ENCODE data around the gene LRRN4. TPM values are rescaled to one million over a fixed set of nuclear protein-coding genes. Genes with fewer than 3 reads are reported as not detected.

Gene LRRN4
- total RNA-seq, 2 experiments from 2014 or later, result not detected

- TF ChIP-seq CTCF (conservative IDR thresholded peaks at IDR 0.05; ENCODE audit: low read length), result no peak
- TF ChIP-seq EZH2phosphoT487 (IDR thresholded peaks at IDR 0.05; ENCODE audit: borderline replicate concordance, low read depth, low read length), result no peak
- Histone ChIP-seq H3K4me2 (ENCODE audit: low read length) (no peak overlapping the region), H3K79me2 (ENCODE audit: insufficient read depth, low read depth, low read length) (peaks cover 11% of the 10 kb centered on the region; the same call in 1 of the 2 replicates), H3K27ac (ENCODE audit: low read depth, low read length, poor library complexity, severe bottlenecking) (no peak overlapping the region), H3K4me3 (ENCODE audit: low read depth, low read length, poor library complexity, severe bottlenecking) (no peak overlapping the region), H3K9me3 (ENCODE audit: low read length) (no peaks in the 10 kb centered on the region; the same call in 1 of the 2 replicates), H3K4me1 (ENCODE audit: insufficient read depth, low read length, poor library complexity, severe bottlenecking) (no peaks in the 10 kb centered on the region), H4K20me1 (ENCODE audit: insufficient read depth, low read length) (no peaks in the 10 kb centered on the region), H3K9me2 (ENCODE audit: insufficient read depth, low read length) (no peaks in the 10 kb centered on the region), H3K36me3 (ENCODE audit: insufficient read depth, low read length) (peaks cover 65% of the 10 kb centered on the region), H2AFZ (ENCODE audit: low read length) (no peak overlapping the region)
- DNase-seq (ENCODE audit: low spot score), result no peak
- ChIA-PET CTCF (ENCODE audit: unreplicated experiment) (no interaction called here), POLR2A (no interaction called here)
- intact Hi-C loops (cut with micrococcal nuclease; ENCODE audit: unreplicated experiment), result no loop called here
- no TSS peak for BruUV-seq (replicated peaks)
Measured at GRCh38 chr20:6026051-6026450, 27.8 kb downstream of the LRRN4 start.

GRCh38 chr20:6024768-6025167 lies 29.1 kb downstream of the LRRN4 start:
- ChIA-PET CTCF (ENCODE audit: unreplicated experiment) (interaction anchor here (0.7 kb wide), 1 partner anchor 9 kb away, joined by 3 read pairs; no protein-coding TSS in a partner anchor), POLR2A (interaction anchor here (0.6 kb wide), 1 partner anchor 145 kb away, joined by 3 read pairs; no protein-coding TSS in a partner anchor)
- BruUV-seq (replicated peaks), result TSS peak; percentile 19
- intact Hi-C loops (cut with micrococcal nuclease; ENCODE audit: unreplicated experiment), result no loop called here
- no peaks in the 10 kb centered on the region for H3K9me2 ChIP-seq (ENCODE audit: insufficient read depth, low read length)
- no peaks in the 10 kb centered on the region for H4K20me1 ChIP-seq (ENCODE audit: insufficient read depth, low read length)
- H3K79me2 ChIP-seq (ENCODE audit: insufficient read depth, low read depth, low read length), result peaks cover 14% of the 10 kb centered on the region; the same call in 1 of the 2 replicates
- TF ChIP-seq EZH2phosphoT487 (IDR thresholded peaks at IDR 0.05; ENCODE audit: borderline replicate concordance, low read depth, low read length) (no peak), CTCF (conservative IDR thresholded peaks at IDR 0.05; ENCODE audit: low read length) (no peak)
- DNase-seq (ENCODE audit: low spot score), result no peak
- peaks cover 72% of the 10 kb centered on the region for H3K36me3 ChIP-seq (ENCODE audit: insufficient read depth, low read length)
- no peak overlapping the region for H3K27ac ChIP-seq (ENCODE audit: low read depth, low read length, poor library complexity, severe bottlenecking)
- H3K4me3 ChIP-seq (ENCODE audit: low read depth, low read length, poor library complexity, severe bottlenecking), result no peak overlapping the region
- no peak overlapping the region for H3K4me2 ChIP-seq (ENCODE audit: low read length)
- H3K4me1 ChIP-seq (ENCODE audit: insufficient read depth, low read length, poor library complexity, severe bottlenecking), result no peaks in the 10 kb centered on the region
- H2AFZ ChIP-seq (ENCODE audit: low read length), result no peak overlapping the region
- no peaks in the 10 kb centered on the region; the same call in 1 of the 2 replicates for H3K9me3 ChIP-seq (ENCODE audit: low read length)

- no peak for DNase-seq (ENCODE audit: low spot score)
- CTCF ChIA-PET (ENCODE audit: unreplicated experiment), result no interaction called here
- Histone ChIP-seq H3K36me3 (ENCODE audit: insufficient read depth, low read length) (peaks cover 89% of the 10 kb centered on the region), H2AFZ (ENCODE audit: low read length) (no peak overlapping the region), H4K20me1 (ENCODE audit: insufficient read depth, low read length) (no peaks in the 10 kb centered on the region), H3K27ac (ENCODE audit: low read depth, low read length, poor library complexity, severe bottlenecking) (no peak overlapping the region), H3K4me2 (ENCODE audit: low read length) (no peak overlapping the region), H3K9me3 (ENCODE audit: low read length) (no peaks in the 10 kb centered on the region), H3K79me2 (ENCODE audit: insufficient read depth, low read depth, low read length) (peaks cover 27% of the 10 kb centered on the region; the same call in 1 of the 2 replicates), H3K4me1 (ENCODE audit: insufficient read depth, low read length, poor library complexity, severe bottlenecking) (no peaks in the 10 kb centered on the region), H3K9me2 (ENCODE audit: insufficient read depth, low read length) (no peaks in the 10 kb centered on the region), H3K4me3 (ENCODE audit: low read depth, low read length, poor library complexity, severe bottlenecking) (no peak overlapping the region)
- POLR2A ChIA-PET, result interaction anchor here (0.6 kb wide), 2 partner anchors 31 to 413 kb away, joined by 3 to 5 read pairs; no protein-coding TSS in a partner anchor
- intact Hi-C loops (cut with micrococcal nuclease; ENCODE audit: unreplicated experiment), result no loop called here
- TF ChIP-seq CTCF (conservative IDR thresholded peaks at IDR 0.05; ENCODE audit: low read length) (no peak), EZH2phosphoT487 (IDR thresholded peaks at IDR 0.05; ENCODE audit: borderline replicate concordance, low read depth, low read length) (no peak)
- BruUV-seq (replicated peaks), result no TSS peak
Measured at GRCh38 chr20:6017880-6018279, 36.0 kb downstream of the LRRN4 start.
